HepG2 (cell line): ENCODE measurements around the gene ZNF445. TPM values are rescaled to one million over a fixed set of nuclear protein-coding genes. Genes with fewer than 3 reads are reported as not detected.
A peak's percentile ranks its signal among the peaks of the same experiment; 100 is the strongest.

Experiments used
- KLF9 ChIP-seq: IDR thresholded peaks from 2 replicates; pipeline ENCODE4 v1.6.1; 2016; ENCODE audit warnings: low read depth
- PCBP2 ChIP-seq: fragments of 200-400 bp; formaldehyde crosslinking; optimal IDR thresholded peaks from 2 replicates; pipeline ENCODE3; 2018; ENCODE audit warnings: low read length, low read depth; ENCODE audit not compliant: poor library complexity, severe bottlenecking
- RFX1 ChIP-seq: fragments of 450-650 bp; IDR thresholded peaks from 2 replicates; pipeline ENCODE4 v1.6.1; 2017
- RFX3 ChIP-seq: IDR thresholded peaks from 2 replicates; pipeline ENCODE4 v1.6.1; 2016; ENCODE audit warnings: missing biosample characterization, missing genetic modification reagents
- SAFB2 ChIP-seq: sonication (generic); formaldehyde crosslinking; IDR thresholded peaks from 2 replicates; pipeline ENCODE4 v1.5.1; 2020; ENCODE audit warnings: missing genetic modification reagents, low read depth, mild to moderate bottlenecking, borderline replicate concordance
- ZNF776 ChIP-seq: sonication (generic); formaldehyde crosslinking; IDR thresholded peaks from 2 replicates; pipeline ENCODE4 v1.4.0; 2020; ENCODE audit warnings: mild to moderate bottlenecking, missing genetic modification reagents
- polyA plus RNA-seq, 8 experiments: library from polyadenylated mRNA; depleted of rRNA in 3 of 8; stranded (reverse) in 7 of 8; unstranded in 1 of 8; fragments of >200 nt; fragmentation: Illumina TruSeq in 4 of 8; extraction: Trizol in 4 of 8; gene quantifications; 2 replicates each; pipeline versions ENCODE4 v1.2.1 to v1.2.3, GENCODE V29; 2011 to 2016; ENCODE audit warnings: low read depth in 4 of 8, missing spikeins in 1 of 8, mixed read lengths in 1 of 8; ENCODE audit not compliant: insufficient read depth in 1 of 8
- total RNA-seq, 5 experiments: library from RNA; depleted of rRNA; stranded (reverse); fragments of >200 nt; fragmentation: Illumina TruSeq; extraction: Trizol; gene quantifications; 2 replicates each; pipeline ENCODE4 v1.2.3, GENCODE V29; 2016; ENCODE audit warnings: low read depth in 1 of 5
- TF ChIP-seq, protein P1 (sequence below): sonication (generic); formaldehyde crosslinking; IDR thresholded peaks from 2 replicates; pipeline ENCODE4 v1.4.0; 2020; ENCODE audit warnings: missing genetic modification reagents
- TF ChIP-seq, protein P2 (sequence below): sonication (generic); formaldehyde crosslinking; IDR thresholded peaks from 2 replicates; pipeline ENCODE4 v1.4.0; 2020; ENCODE audit warnings: missing genetic modification reagents
- TF ChIP-seq, protein P3 (sequence below): sonication (generic); formaldehyde crosslinking; IDR thresholded peaks from 2 replicates; pipeline ENCODE4 v1.9.0; 2022; ENCODE audit warnings: low read depth, missing genetic modification reagents
- TF ChIP-seq, protein P4 (sequence below): sonication (generic); formaldehyde crosslinking; IDR thresholded peaks from 2 replicates; pipeline ENCODE4 v1.5.1; 2020; ENCODE audit warnings: mild to moderate bottlenecking, missing genetic modification reagents, moderate library complexity
- TF ChIP-seq, protein P5 (sequence below): sonication (generic); formaldehyde crosslinking; IDR thresholded peaks from 2 replicates; pipeline ENCODE4 v1.8.0; 2022; ENCODE audit warnings: missing genetic modification reagents, mild to moderate bottlenecking, inconsistent platforms, borderline replicate concordance

ZNF445 gene
- total and polyA plus RNA-seq, 2 of the 13 experiments (the other 11 are each of a cell fraction or from before 2014, with no cell fraction given) = 4.4 to 10.3 TPM

DNA sequence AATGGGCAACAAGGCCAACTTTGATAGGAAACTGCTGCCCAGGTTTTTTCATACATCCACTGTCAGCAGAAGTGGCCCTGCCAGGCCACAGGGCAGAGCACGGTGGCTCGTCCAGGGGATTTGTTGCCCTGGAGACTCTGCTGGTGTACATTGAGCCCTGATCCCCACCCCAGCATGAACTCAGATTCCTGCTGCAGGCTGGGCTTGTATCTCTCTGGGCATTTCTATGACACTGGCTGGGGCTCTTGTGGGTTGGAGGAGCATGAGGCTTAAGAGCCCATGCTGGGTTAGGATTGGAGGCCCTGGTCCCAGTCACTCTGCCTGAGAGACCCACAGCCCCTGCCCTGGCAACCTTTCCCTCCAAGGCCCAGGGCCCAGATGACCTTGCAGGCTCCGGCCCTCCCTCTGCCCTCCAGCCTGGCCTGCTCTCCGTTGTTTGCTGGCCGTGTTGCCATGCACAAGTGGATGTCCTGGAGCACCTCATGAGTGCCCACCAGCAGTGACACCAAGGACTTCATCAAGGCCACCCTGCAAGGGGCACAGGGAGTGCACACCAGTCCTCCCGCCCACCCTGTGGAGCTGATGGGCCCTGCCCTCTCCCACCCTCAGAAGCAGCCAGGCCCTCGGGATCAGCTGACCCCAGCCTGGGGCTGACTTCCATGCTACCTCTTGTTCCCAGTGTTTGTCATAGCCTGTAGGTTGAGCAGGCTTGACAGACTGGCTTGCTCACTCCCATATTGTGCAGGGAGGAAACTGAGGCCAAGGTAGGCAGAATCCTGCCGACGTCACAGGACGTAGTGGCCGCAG, 58.2 kb downstream of the ZNF445 start (continued):
- TF ChIP-seq, protein P1, sequence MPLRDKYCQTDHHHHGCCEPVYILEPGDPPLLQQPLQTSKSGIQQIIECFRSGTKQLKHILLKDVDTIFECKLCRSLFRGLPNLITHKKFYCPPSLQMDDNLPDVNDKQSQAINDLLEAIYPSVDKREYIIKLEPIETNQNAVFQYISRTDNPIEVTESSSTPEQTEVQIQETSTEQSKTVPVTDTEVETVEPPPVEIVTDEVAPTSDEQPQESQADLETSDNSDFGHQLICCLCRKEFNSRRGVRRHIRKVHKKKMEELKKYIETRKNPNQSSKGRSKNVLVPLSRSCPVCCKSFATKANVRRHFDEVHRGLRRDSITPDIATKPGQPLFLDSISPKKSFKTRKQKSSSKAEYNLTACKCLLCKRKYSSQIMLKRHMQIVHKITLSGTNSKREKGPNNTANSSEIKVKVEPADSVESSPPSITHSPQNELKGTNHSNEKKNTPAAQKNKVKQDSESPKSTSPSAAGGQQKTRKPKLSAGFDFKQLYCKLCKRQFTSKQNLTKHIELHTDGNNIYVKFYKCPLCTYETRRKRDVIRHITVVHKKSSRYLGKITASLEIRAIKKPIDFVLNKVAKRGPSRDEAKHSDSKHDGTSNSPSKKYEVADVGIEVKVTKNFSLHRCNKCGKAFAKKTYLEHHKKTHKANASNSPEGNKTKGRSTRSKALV (CRISPR knock-in tag) = no peak
- TF ChIP-seq, protein P2, sequence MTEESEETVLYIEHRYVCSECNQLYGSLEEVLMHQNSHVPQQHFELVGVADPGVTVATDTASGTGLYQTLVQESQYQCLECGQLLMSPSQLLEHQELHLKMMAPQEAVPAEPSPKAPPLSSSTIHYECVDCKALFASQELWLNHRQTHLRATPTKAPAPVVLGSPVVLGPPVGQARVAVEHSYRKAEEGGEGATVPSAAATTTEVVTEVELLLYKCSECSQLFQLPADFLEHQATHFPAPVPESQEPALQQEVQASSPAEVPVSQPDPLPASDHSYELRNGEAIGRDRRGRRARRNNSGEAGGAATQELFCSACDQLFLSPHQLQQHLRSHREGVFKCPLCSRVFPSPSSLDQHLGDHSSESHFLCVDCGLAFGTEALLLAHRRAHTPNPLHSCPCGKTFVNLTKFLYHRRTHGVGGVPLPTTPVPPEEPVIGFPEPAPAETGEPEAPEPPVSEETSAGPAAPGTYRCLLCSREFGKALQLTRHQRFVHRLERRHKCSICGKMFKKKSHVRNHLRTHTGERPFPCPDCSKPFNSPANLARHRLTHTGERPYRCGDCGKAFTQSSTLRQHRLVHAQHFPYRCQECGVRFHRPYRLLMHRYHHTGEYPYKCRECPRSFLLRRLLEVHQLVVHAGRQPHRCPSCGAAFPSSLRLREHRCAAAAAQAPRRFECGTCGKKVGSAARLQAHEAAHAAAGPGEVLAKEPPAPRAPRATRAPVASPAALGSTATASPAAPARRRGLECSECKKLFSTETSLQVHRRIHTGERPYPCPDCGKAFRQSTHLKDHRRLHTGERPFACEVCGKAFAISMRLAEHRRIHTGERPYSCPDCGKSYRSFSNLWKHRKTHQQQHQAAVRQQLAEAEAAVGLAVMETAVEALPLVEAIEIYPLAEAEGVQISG (CRISPR knock-in tag) = no peak; the same call in 1 of the 2 replicates
- TF ChIP-seq RFX1 (peak; percentile 9; the same call in 1 of the 2 replicates), RFX3 (CRISPR knock-in tag) (no peak), KLF9 (no peak), SAFB2 (CRISPR knock-in tag) (no peak), ZNF776 (0 out of 2 replicates have a peak, but pooled peaks have one; percentile 63), PCBP2 (no peak)
- TF ChIP-seq, protein P3, sequence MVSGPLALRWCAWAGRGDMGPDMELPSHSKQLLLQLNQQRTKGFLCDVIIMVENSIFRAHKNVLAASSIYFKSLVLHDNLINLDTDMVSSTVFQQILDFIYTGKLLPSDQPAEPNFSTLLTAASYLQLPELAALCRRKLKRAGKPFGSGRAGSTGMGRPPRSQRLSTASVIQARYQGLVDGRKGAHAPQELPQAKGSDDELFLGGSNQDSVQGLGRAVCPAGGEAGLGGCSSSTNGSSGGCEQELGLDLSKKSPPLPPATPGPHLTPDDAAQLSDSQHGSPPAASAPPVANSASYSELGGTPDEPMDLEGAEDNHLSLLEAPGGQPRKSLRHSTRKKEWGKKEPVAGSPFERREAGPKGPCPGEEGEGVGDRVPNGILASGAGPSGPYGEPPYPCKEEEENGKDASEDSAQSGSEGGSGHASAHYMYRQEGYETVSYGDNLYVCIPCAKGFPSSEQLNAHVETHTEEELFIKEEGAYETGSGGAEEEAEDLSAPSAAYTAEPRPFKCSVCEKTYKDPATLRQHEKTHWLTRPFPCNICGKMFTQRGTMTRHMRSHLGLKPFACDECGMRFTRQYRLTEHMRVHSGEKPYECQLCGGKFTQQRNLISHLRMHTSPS (CRISPR knock-in tag) = no peak
- TF ChIP-seq, protein P4, sequence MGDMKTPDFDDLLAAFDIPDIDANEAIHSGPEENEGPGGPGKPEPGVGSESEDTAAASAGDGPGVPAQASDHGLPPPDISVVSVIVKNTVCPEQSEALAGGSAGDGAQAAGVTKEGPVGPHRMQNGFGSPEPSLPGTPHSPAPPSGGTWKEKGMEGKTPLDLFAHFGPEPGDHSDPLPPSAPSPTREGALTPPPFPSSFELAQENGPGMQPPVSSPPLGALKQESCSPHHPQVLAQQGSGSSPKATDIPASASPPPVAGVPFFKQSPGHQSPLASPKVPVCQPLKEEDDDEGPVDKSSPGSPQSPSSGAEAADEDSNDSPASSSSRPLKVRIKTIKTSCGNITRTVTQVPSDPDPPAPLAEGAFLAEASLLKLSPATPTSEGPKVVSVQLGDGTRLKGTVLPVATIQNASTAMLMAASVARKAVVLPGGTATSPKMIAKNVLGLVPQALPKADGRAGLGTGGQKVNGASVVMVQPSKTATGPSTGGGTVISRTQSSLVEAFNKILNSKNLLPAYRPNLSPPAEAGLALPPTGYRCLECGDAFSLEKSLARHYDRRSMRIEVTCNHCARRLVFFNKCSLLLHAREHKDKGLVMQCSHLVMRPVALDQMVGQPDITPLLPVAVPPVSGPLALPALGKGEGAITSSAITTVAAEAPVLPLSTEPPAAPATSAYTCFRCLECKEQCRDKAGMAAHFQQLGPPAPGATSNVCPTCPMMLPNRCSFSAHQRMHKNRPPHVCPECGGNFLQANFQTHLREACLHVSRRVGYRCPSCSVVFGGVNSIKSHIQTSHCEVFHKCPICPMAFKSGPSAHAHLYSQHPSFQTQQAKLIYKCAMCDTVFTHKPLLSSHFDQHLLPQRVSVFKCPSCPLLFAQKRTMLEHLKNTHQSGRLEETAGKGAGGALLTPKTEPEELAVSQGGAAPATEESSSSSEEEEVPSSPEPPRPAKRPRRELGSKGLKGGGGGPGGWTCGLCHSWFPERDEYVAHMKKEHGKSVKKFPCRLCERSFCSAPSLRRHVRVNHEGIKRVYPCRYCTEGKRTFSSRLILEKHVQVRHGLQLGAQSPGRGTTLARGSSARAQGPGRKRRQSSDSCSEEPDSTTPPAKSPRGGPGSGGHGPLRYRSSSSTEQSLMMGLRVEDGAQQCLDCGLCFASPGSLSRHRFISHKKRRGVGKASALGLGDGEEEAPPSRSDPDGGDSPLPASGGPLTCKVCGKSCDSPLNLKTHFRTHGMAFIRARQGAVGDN (CRISPR knock-in tag) = peak; percentile 51
- TF ChIP-seq, protein P5, sequence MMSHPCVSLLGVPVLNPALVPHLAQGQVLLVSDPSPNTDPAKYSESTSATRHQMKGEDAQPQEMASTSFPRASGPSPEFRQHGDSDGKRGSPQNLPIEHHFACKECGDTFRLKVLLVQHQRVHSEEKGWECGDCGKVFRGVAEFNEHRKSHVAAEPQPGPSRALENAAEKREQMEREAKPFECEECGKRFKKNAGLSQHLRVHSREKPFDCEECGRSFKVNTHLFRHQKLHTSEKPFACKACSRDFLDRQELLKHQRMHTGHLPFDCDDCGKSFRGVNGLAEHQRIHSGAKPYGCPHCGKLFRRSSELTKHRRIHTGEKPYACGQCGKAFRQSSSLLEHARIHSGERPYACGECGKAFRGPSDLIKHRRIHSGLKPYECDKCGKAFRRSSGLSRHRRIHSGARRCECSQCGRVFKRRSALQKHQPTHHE (CRISPR knock-in tag) = 0 out of 2 replicates have a peak, but pooled peaks have one; percentile 65
